Prostate gland (tissue), 2 donors: ENCODE data around the gene CDK19.

Source experiments
- POLR2A ChIP-seq: fragments of 450-650 bp; IDR thresholded peaks from one replicate; pipeline ENCODE4 v1.6.1; 2016; ENCODE audit warnings: antibody characterized with exemption, mild to moderate bottlenecking
- POLR2AphosphoS5 ChIP-seq: sonication (generic); formaldehyde crosslinking; IDR thresholded peaks from one replicate; pipeline ENCODE4 v1.6.1; 2017; ENCODE audit warnings: antibody characterized with exemption
- TF ChIP-seq, protein P1 (sequence below), 4 experiments: fragments of 200-600 bp in 2 of 4; fragments of 450-650 bp in 2 of 4; sonication (generic) in 2 of 4; IDR thresholded peaks; 1 replicate in 3 of 4; 2 replicates in 1 of 4; pipeline ENCODE4 v1.5.1; 2016 to 2019; ENCODE audit warnings: antibody characterized with exemption in 4 of 4, mild to moderate bottlenecking in 2 of 4, moderate library complexity in 2 of 4

DNA sequence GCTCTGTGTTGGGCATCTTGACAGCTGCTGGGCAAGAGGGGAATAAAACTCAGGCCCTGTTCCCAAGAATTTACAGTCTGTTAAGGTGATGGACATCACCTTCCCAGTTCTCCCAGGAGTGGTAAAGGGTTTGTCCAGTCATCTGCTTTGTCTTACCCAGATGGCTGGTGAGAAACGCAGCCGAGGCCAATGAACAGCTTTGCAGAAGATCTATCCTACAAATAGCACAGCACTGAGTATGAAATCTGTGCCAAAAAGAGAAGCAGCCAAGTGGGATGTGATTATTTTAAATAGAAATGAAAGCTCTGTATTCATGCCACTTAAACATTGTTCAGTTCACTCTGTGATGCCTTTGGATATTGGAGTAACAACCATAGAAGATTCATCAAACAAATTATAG lies 206.2 kb downstream of the CDK19 start:
- no peak for TF ChIP-seq POLR2A
- TF ChIP-seq, protein P1, sequence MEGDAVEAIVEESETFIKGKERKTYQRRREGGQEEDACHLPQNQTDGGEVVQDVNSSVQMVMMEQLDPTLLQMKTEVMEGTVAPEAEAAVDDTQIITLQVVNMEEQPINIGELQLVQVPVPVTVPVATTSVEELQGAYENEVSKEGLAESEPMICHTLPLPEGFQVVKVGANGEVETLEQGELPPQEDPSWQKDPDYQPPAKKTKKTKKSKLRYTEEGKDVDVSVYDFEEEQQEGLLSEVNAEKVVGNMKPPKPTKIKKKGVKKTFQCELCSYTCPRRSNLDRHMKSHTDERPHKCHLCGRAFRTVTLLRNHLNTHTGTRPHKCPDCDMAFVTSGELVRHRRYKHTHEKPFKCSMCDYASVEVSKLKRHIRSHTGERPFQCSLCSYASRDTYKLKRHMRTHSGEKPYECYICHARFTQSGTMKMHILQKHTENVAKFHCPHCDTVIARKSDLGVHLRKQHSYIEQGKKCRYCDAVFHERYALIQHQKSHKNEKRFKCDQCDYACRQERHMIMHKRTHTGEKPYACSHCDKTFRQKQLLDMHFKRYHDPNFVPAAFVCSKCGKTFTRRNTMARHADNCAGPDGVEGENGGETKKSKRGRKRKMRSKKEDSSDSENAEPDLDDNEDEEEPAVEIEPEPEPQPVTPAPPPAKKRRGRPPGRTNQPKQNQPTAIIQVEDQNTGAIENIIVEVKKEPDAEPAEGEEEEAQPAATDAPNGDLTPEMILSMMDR (IDR thresholded peaks at IDR 0.05) = no peak
- TF ChIP-seq POLR2AphosphoS5 = no peak
